ENCODE measurements around the gene LDLRAD2.

LDLRAD2 gene

DNA sequence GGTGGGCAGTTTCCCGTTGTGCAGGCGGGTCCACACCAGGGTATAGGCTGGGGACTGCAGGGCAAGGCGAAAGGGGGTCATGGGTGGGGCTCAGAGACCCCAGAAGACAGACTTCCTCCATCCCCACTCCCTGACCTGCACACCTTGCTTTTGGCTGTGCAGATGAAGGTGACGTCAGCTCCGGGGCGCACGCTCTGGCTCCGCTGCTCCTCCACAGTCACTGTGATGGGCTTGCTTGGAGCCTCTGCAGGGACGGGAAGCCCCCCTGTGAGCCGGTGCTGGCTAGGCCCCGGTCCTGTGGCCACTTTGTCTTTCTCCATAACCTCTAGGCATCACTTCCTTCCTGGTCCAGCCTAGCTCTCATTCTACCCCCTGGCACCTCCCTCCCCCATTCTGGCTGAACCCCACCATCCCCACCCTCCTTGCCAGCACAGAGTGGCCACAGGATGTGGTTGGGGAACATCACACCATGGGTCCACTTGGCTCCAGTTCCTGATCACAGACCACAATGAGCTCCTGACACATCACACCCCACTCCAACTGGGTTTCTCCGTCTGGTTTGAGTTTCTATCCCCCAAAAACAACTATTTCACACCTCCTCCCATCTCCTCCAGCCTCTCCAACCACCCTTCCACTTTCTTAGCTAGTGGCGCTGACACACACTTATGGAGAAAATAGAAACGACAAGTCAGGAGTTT is 45.2 kb downstream of the LDLRAD2 start:
- H3K79me2 ChIP-seq (ENCODE audit: low read length) = no peaks in the 10 kb centered on the region
- H2AFZ ChIP-seq (ENCODE audit: low read length) = no peak overlapping the region
- H3K4me2 ChIP-seq (ENCODE audit: low read depth, low read length) = no peak overlapping the region
- TF ChIP-seq EZH2phosphoT487 (IDR thresholded peaks at IDR 0.05; ENCODE audit: low read length) (no peak), EZH2 (optimal IDR thresholded peaks at IDR 0.05; ENCODE audit: low read depth, low read length) (no peak)
- TF ChIP-seq, protein P1, sequence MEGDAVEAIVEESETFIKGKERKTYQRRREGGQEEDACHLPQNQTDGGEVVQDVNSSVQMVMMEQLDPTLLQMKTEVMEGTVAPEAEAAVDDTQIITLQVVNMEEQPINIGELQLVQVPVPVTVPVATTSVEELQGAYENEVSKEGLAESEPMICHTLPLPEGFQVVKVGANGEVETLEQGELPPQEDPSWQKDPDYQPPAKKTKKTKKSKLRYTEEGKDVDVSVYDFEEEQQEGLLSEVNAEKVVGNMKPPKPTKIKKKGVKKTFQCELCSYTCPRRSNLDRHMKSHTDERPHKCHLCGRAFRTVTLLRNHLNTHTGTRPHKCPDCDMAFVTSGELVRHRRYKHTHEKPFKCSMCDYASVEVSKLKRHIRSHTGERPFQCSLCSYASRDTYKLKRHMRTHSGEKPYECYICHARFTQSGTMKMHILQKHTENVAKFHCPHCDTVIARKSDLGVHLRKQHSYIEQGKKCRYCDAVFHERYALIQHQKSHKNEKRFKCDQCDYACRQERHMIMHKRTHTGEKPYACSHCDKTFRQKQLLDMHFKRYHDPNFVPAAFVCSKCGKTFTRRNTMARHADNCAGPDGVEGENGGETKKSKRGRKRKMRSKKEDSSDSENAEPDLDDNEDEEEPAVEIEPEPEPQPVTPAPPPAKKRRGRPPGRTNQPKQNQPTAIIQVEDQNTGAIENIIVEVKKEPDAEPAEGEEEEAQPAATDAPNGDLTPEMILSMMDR (IDR thresholded peaks at IDR 0.05; ENCODE audit: low read length) = no peak
- no peaks in the 10 kb centered on the region for H3K9me3 ChIP-seq (replicated peaks; ENCODE audit: insufficient read depth, low read length)
- no peak for DNase-seq
- no peak overlapping the region for H3K9ac ChIP-seq (ENCODE audit: low read length)
- H3K4me1 ChIP-seq (ENCODE audit: low read length) = no peaks in the 10 kb centered on the region
- no peaks in the 10 kb centered on the region for H4K20me1 ChIP-seq (ENCODE audit: insufficient read depth, low read length)
- H3K27me3 ChIP-seq (replicated peaks; ENCODE audit: insufficient read depth, low read length) = no peaks in the 10 kb centered on the region
- no peak overlapping the region for H3K4me3 ChIP-seq (ENCODE audit: low read length)
- H3F3A ChIP-seq (ENCODE audit: insufficient read depth, low read length) = no peaks in the 10 kb centered on the region
- H3K36me3 ChIP-seq (replicated peaks; ENCODE audit: insufficient read depth, low read length) = no peaks in the 10 kb centered on the region
- H3K9me2 ChIP-seq (replicated peaks; ENCODE audit: insufficient read depth, low read length) = no peaks in the 10 kb centered on the region
- no peak overlapping the region for H3K27ac ChIP-seq (ENCODE audit: low read length)

DNA sequence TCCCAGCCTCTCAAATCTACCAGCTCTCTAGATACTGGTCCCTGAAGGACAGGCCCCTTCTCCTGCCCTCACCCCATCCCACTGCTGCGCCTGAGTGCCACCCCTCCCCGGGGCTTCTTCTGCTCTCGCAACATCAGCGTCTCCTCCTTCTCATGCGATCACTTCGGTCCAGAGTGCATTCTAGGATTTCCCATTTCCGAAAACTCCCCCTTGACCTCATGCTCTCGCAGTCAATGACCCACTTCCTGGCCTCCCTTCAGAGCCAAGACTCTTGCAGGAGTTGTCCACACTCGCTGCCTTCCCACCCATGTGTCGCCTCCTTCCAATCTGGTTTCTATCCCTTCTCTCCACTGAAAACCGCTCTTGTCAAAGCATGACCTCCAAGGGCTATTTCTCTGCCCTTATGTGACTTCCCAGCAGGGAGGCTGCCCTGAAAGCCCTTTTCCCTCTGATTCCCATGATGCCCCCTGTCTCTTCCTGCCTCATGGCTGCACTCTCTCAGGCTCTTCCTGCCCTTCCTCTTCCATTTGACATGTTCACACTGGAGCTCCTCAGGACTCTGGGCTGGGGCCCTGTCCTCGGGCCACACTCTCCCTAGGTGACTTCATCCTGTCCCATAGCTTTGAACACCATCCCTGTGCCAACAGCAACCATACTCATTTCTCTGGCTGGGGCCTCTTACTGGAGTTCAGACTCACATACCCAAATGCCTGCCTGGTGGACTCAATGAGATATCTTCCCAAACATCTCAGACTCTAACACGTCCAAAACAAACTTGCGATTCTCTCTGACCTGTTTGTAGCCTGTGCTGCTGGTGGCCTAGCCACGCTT is 46.0 kb downstream of the LDLRAD2 start:
- Histone ChIP-seq H3K27ac (ENCODE audit: low read length) (no peak overlapping the region), H3K79me2 (ENCODE audit: low read length) (no peaks in the 10 kb centered on the region), H3K9me2 (replicated peaks; ENCODE audit: insufficient read depth, low read length) (no peaks in the 10 kb centered on the region), H3K4me2 (ENCODE audit: low read depth, low read length) (no peak overlapping the region), H3K9me3 (replicated peaks; ENCODE audit: insufficient read depth, low read length) (no peaks in the 10 kb centered on the region), H2AFZ (ENCODE audit: low read length) (no peak overlapping the region), H3K27me3 (replicated peaks; ENCODE audit: insufficient read depth, low read length) (no peaks in the 10 kb centered on the region), H4K20me1 (ENCODE audit: insufficient read depth, low read length) (no peaks in the 10 kb centered on the region), H3K4me1 (ENCODE audit: low read length) (no peaks in the 10 kb centered on the region), H3F3A (ENCODE audit: insufficient read depth, low read length) (no peaks in the 10 kb centered on the region), H3K9ac (ENCODE audit: low read length) (no peak overlapping the region), H3K36me3 (replicated peaks; ENCODE audit: insufficient read depth, low read length) (no peaks in the 10 kb centered on the region), H3K4me3 (ENCODE audit: low read length) (no peak overlapping the region)
- no peak for DNase-seq
- TF ChIP-seq EZH2 (optimal IDR thresholded peaks at IDR 0.05; ENCODE audit: low read depth, low read length) (no peak), EZH2phosphoT487 (IDR thresholded peaks at IDR 0.05; ENCODE audit: low read length) (no peak)
- TF ChIP-seq, protein P1 (IDR thresholded peaks at IDR 0.05; ENCODE audit: low read length) = no peak

DNA sequence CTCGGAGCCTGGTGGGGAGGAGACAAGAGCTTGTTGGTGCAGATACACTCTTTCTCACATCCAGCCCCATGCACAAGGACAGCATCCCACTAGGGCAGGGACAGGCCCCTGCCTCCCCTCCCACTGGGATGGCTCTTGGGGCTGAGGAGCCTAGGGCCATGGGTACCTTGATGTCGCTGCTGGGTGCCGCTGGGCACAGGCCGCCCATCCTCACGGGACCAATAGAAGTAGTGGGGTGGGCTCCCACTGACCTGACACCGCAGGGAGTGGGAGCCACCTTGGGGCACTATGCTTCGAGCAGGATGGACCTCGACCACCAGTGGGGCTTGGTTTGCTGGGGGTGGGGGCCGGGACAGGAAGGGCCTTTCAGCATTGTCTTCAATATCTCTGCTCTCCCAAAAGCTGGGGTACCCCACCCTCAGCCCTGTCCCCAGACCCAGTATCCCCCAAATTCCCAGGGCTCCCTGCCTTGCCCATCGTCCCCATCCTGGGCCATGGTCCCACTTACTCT is 47.7 kb downstream of the LDLRAD2 start:
- Histone ChIP-seq H3K4me2 (ENCODE audit: low read depth, low read length) (no peak overlapping the region), H3K79me2 (ENCODE audit: low read length) (no peaks in the 10 kb centered on the region), H4K20me1 (ENCODE audit: insufficient read depth, low read length) (no peaks in the 10 kb centered on the region), H3K27me3 (replicated peaks; ENCODE audit: insufficient read depth, low read length) (no peaks in the 10 kb centered on the region), H2AFZ (ENCODE audit: low read length) (no peak overlapping the region), H3F3A (ENCODE audit: insufficient read depth, low read length) (no peaks in the 10 kb centered on the region), H3K4me1 (ENCODE audit: low read length) (0 out of 2 replicates have a peak, but pooled peaks cover under 1% of the 10 kb centered on the region), H3K27ac (ENCODE audit: low read length) (no peak overlapping the region), H3K36me3 (replicated peaks; ENCODE audit: insufficient read depth, low read length) (no peaks in the 10 kb centered on the region), H3K9me3 (replicated peaks; ENCODE audit: insufficient read depth, low read length) (no peaks in the 10 kb centered on the region), H3K9ac (ENCODE audit: low read length) (no peak overlapping the region), H3K4me3 (ENCODE audit: low read length) (no peak overlapping the region), H3K9me2 (replicated peaks; ENCODE audit: insufficient read depth, low read length) (no peaks in the 10 kb centered on the region)
- TF ChIP-seq EZH2 (optimal IDR thresholded peaks at IDR 0.05; ENCODE audit: low read depth, low read length) = no peak
- TF ChIP-seq, protein P1 (IDR thresholded peaks at IDR 0.05; ENCODE audit: low read length) = no peak
- no peak for TF ChIP-seq EZH2phosphoT487 (IDR thresholded peaks at IDR 0.05; ENCODE audit: low read length)
- DNase-seq = no peak

All from MM.1S (cell line).